Measurements from ENCODE around the gene FSTL5.
A peak's percentile ranks its signal among the peaks of the same experiment; 100 is the strongest.

Gene FSTL5

GRCh38 chr4:161992317-161992716 lies 171.5 kb downstream of the FSTL5 start:
- H4K91ac ChIP-seq (ENCODE audit: low read depth, low read length, poor library complexity): no peak overlapping the region
- DNase-seq (ENCODE audit: low spot score): no peak
- H2BK15ac ChIP-seq (ENCODE audit: low read length): no peak overlapping the region
- no peak overlapping the region for H2BK12ac ChIP-seq (ENCODE audit: low read length)
- no peak overlapping the region for H2AK5ac ChIP-seq (ENCODE audit: low read depth, low read length)
- H2AFZ ChIP-seq (ENCODE audit: low read length): peak overlapping the region; percentile 46
- no peak overlapping the region for H3K14ac ChIP-seq (ENCODE audit: low read length)
- no peak overlapping the region for H3K4ac ChIP-seq (ENCODE audit: low read length)
- H3K18ac ChIP-seq (ENCODE audit: low read length): no peak overlapping the region
- H4K8ac ChIP-seq (ENCODE audit: low read depth, low read length): no peak overlapping the region
- H3K9ac ChIP-seq (ENCODE audit: low read depth, low read length, poor library complexity): no peak overlapping the region
- no peak overlapping the region for H3K27ac ChIP-seq (replicated peaks; ENCODE audit: low read length)
- no peaks in the 10 kb centered on the region for H3K9me3 ChIP-seq (replicated peaks in 1 of 2; ENCODE audit: control insufficient read depth in 2 of 2, insufficient read depth in 1 of 2, low read depth in 1 of 2, low read length in 2 of 2)
- H2BK120ac ChIP-seq (ENCODE audit: low read depth, low read length): no peak overlapping the region
- no peak overlapping the region for H2BK5ac ChIP-seq (ENCODE audit: low read length)
- no peak overlapping the region for H3K4me2 ChIP-seq (ENCODE audit: insufficient read depth, low read length, poor library complexity, severe bottlenecking)
- H3K23ac ChIP-seq (ENCODE audit: low read depth, low read length, poor library complexity): no peak overlapping the region
- no peaks in the 10 kb centered on the region for H3K27me3 ChIP-seq (ENCODE audit: control insufficient read depth in 3 of 3, insufficient read depth in 3 of 3, low read depth in 1 of 3, low read length in 3 of 3)
- no CpG with 5 or more reads among the region's 7 CpGs for WGBS, 2 donors (ENCODE audit: extremely low coverage in 2 of 2, insufficient read length in 2 of 2, insufficient replicate concordance in 1 of 2)
- H3K4me1 ChIP-seq (ENCODE audit: control insufficient read depth in 2 of 2, insufficient read depth in 1 of 2, low read depth in 1 of 2, low read length in 2 of 2): peaks cover 0 to 6% of the 10 kb centered on the region in 2 donors
- H3K4me3 ChIP-seq (ENCODE audit: low read length in 2 of 2): no peak overlapping the region
- no peaks in the 10 kb centered on the region for H3K36me3 ChIP-seq (replicated peaks in 1 of 2; ENCODE audit: control insufficient read depth in 2 of 2, insufficient read depth in 2 of 2, low read length in 2 of 2)
- H3K79me1 ChIP-seq (ENCODE audit: low read depth, low read length): no peaks in the 10 kb centered on the region

- H3K36me3 ChIP-seq (replicated peaks in 1 of 2; ENCODE audit: control insufficient read depth in 2 of 2, insufficient read depth in 2 of 2, low read length in 2 of 2): no peaks in the 10 kb centered on the region
- H2BK120ac ChIP-seq (ENCODE audit: low read depth, low read length): no peak overlapping the region
- H2BK12ac ChIP-seq (ENCODE audit: low read length): no peak overlapping the region
- no peak overlapping the region for H2BK5ac ChIP-seq (ENCODE audit: low read length)
- H3K4me3 ChIP-seq (ENCODE audit: low read length in 2 of 2): no peak overlapping the region
- no peak overlapping the region for H3K27ac ChIP-seq (replicated peaks; ENCODE audit: low read length)
- H3K18ac ChIP-seq (ENCODE audit: low read length): no peak overlapping the region
- peaks cover 0 to 6% of the 10 kb centered on the region in 2 donors for H3K4me1 ChIP-seq (ENCODE audit: control insufficient read depth in 2 of 2, insufficient read depth in 1 of 2, low read depth in 1 of 2, low read length in 2 of 2)
- DNase-seq (ENCODE audit: low spot score): no peak
- no peak overlapping the region for H3K4ac ChIP-seq (ENCODE audit: low read length)
- H3K79me1 ChIP-seq (ENCODE audit: low read depth, low read length): no peaks in the 10 kb centered on the region
- H2AK5ac ChIP-seq (ENCODE audit: low read depth, low read length): no peak overlapping the region
- H4K91ac ChIP-seq (ENCODE audit: low read depth, low read length, poor library complexity): no peak overlapping the region
- no peak overlapping the region for H2BK15ac ChIP-seq (ENCODE audit: low read length)
- H3K4me2 ChIP-seq (ENCODE audit: insufficient read depth, low read length, poor library complexity, severe bottlenecking): no peak overlapping the region
- no peak overlapping the region for H3K9ac ChIP-seq (ENCODE audit: low read depth, low read length, poor library complexity)
- no peaks in the 10 kb centered on the region for H3K27me3 ChIP-seq (ENCODE audit: control insufficient read depth in 3 of 3, insufficient read depth in 3 of 3, low read depth in 1 of 3, low read length in 3 of 3)
- no peaks in the 10 kb centered on the region for H3K9me3 ChIP-seq (replicated peaks in 1 of 2; ENCODE audit: control insufficient read depth in 2 of 2, insufficient read depth in 1 of 2, low read depth in 1 of 2, low read length in 2 of 2)
- WGBS, 2 donors (ENCODE audit: extremely low coverage in 2 of 2, insufficient read length in 2 of 2, insufficient replicate concordance in 1 of 2): no CpG with 5 or more reads among the region's 5 CpGs
- H4K8ac ChIP-seq (ENCODE audit: low read depth, low read length): no peak overlapping the region
- H3K14ac ChIP-seq (ENCODE audit: low read length): no peak overlapping the region
- peak overlapping the region; percentile 46 for H2AFZ ChIP-seq (ENCODE audit: low read length)
- H3K23ac ChIP-seq (ENCODE audit: low read depth, low read length, poor library complexity): no peak overlapping the region
Measured at GRCh38 chr4:161991811-161992210, 172.0 kb downstream of the FSTL5 start.

- peaks cover 0 to 6% of the 10 kb centered on the region in 2 donors for H3K4me1 ChIP-seq (ENCODE audit: control insufficient read depth in 2 of 2, insufficient read depth in 1 of 2, low read depth in 1 of 2, low read length in 2 of 2)
- no CpG with 5 or more reads among the region's 2 CpGs for WGBS, 2 donors (ENCODE audit: extremely low coverage in 2 of 2, insufficient read length in 2 of 2, insufficient replicate concordance in 1 of 2)
- H2BK5ac ChIP-seq (ENCODE audit: low read length): no peak overlapping the region
- H3K36me3 ChIP-seq (replicated peaks in 1 of 2; ENCODE audit: control insufficient read depth in 2 of 2, insufficient read depth in 2 of 2, low read length in 2 of 2): no peaks in the 10 kb centered on the region
- H3K9me3 ChIP-seq (replicated peaks in 1 of 2; ENCODE audit: control insufficient read depth in 2 of 2, insufficient read depth in 1 of 2, low read depth in 1 of 2, low read length in 2 of 2): no peaks in the 10 kb centered on the region
- no peak overlapping the region for H4K8ac ChIP-seq (ENCODE audit: low read depth, low read length)
- no peak overlapping the region for H3K14ac ChIP-seq (ENCODE audit: low read length)
- no peak overlapping the region for H2AK5ac ChIP-seq (ENCODE audit: low read depth, low read length)
- no peak overlapping the region for H2BK15ac ChIP-seq (ENCODE audit: low read length)
- H2AFZ ChIP-seq (ENCODE audit: low read length): no peak overlapping the region
- no peaks in the 10 kb centered on the region for H3K27me3 ChIP-seq (ENCODE audit: control insufficient read depth in 3 of 3, insufficient read depth in 3 of 3, low read depth in 1 of 3, low read length in 3 of 3)
- no peaks in the 10 kb centered on the region for H3K79me1 ChIP-seq (ENCODE audit: low read depth, low read length)
- no peak overlapping the region for H3K4me2 ChIP-seq (ENCODE audit: insufficient read depth, low read length, poor library complexity, severe bottlenecking)
- no peak overlapping the region for H3K4me3 ChIP-seq (ENCODE audit: low read length in 2 of 2)
- DNase-seq (ENCODE audit: low spot score): no peak
- no peak overlapping the region for H4K91ac ChIP-seq (ENCODE audit: low read depth, low read length, poor library complexity)
- H3K4ac ChIP-seq (ENCODE audit: low read length): no peak overlapping the region
- no peak overlapping the region for H2BK12ac ChIP-seq (ENCODE audit: low read length)
- H3K18ac ChIP-seq (ENCODE audit: low read length): no peak overlapping the region
- no peak overlapping the region for H3K9ac ChIP-seq (ENCODE audit: low read depth, low read length, poor library complexity)
- no peak overlapping the region for H2BK120ac ChIP-seq (ENCODE audit: low read depth, low read length)
- H3K27ac ChIP-seq (replicated peaks; ENCODE audit: low read length): no peak overlapping the region
- no peak overlapping the region for H3K23ac ChIP-seq (ENCODE audit: low read depth, low read length, poor library complexity)
Measured at GRCh38 chr4:161990721-161991120, 173.1 kb downstream of the FSTL5 start.

DNA sequence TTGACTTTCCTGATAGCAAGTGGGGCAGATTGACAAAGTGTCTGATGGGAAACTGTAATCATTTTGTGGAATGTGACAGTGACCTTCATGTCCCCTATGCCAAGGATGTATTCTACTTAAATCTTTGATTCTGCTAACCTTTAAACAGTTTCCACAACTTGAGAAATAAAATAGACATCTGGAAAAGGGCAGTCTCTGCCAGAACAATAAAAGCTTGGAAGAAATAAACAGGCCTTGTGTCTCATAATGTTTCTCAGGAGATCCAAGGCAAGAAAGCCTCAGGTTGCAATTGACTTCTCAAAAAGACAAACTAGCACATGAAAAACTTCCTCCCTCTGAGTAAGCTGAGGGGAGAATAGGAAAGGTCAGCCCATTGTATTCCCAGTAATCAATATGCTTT lies 174.9 kb downstream of the FSTL5 start:
- Histone ChIP-seq H2BK5ac (ENCODE audit: low read length) (no peak overlapping the region), H3K4me2 (ENCODE audit: insufficient read depth, low read length, poor library complexity, severe bottlenecking) (no peak overlapping the region), H4K8ac (ENCODE audit: low read depth, low read length) (no peak overlapping the region), H3K27ac (replicated peaks; ENCODE audit: low read length) (no peak overlapping the region), H3K79me1 (ENCODE audit: low read depth, low read length) (no peaks in the 10 kb centered on the region), H2BK120ac (ENCODE audit: low read depth, low read length) (no peak overlapping the region), H3K27me3 (ENCODE audit: control insufficient read depth in 3 of 3, insufficient read depth in 3 of 3, low read depth in 1 of 3, low read length in 3 of 3) (no peaks in the 10 kb centered on the region), H3K23ac (ENCODE audit: low read depth, low read length, poor library complexity) (no peak overlapping the region), H2AFZ (ENCODE audit: low read length) (peak overlapping the region; percentile 20), H2BK12ac (ENCODE audit: low read length) (no peak overlapping the region), H3K9me3 (replicated peaks in 1 of 2; ENCODE audit: control insufficient read depth in 2 of 2, insufficient read depth in 1 of 2, low read depth in 1 of 2, low read length in 2 of 2) (no peaks in the 10 kb centered on the region), H3K4ac (ENCODE audit: low read length) (no peak overlapping the region), H2AK5ac (ENCODE audit: low read depth, low read length) (no peak overlapping the region), H4K91ac (ENCODE audit: low read depth, low read length, poor library complexity) (no peak overlapping the region), H2BK15ac (ENCODE audit: low read length) (no peak overlapping the region), H3K14ac (ENCODE audit: low read length) (no peak overlapping the region), H3K9ac (ENCODE audit: low read depth, low read length, poor library complexity) (no peak overlapping the region), H3K4me1 (ENCODE audit: control insufficient read depth in 2 of 2, insufficient read depth in 1 of 2, low read depth in 1 of 2, low read length in 2 of 2) (peaks cover 0 to 6% of the 10 kb centered on the region in 2 donors), H3K18ac (ENCODE audit: low read length) (no peak overlapping the region), H3K4me3 (ENCODE audit: low read length in 2 of 2) (no peak overlapping the region), H3K36me3 (replicated peaks in 1 of 2; ENCODE audit: control insufficient read depth in 2 of 2, insufficient read depth in 2 of 2, low read length in 2 of 2) (no peaks in the 10 kb centered on the region)
- no peak for DNase-seq (ENCODE audit: low spot score)

All from neuronal stem cell (in vitro differentiated cells).